Esophagus squamous epithelium (tissue), 4 donors: ENCODE results near the gene PTK7.

ENCODE experiments used
- CTCF ChIP-seq, 6 experiments: fragments of 450-650 bp in 4 of 6; fragments of 200-600 bp in 2 of 6; sonication (generic) in 2 of 6; IDR thresholded peaks; one replicate each; pipeline ENCODE4 v1.5.1; 2016 to 2019; ENCODE audit warnings: antibody characterized with exemption in 6 of 6, mild to moderate bottlenecking in 4 of 6, moderate library complexity in 4 of 6
- POLR2A ChIP-seq, 4 donors: fragments of 450-650 bp; IDR thresholded peaks; one replicate each; pipeline ENCODE4 v1.6.1; 2017; ENCODE audit warnings: antibody characterized with exemption in 4 of 4, mild to moderate bottlenecking in 4 of 4, moderate library complexity in 3 of 4

DNA sequence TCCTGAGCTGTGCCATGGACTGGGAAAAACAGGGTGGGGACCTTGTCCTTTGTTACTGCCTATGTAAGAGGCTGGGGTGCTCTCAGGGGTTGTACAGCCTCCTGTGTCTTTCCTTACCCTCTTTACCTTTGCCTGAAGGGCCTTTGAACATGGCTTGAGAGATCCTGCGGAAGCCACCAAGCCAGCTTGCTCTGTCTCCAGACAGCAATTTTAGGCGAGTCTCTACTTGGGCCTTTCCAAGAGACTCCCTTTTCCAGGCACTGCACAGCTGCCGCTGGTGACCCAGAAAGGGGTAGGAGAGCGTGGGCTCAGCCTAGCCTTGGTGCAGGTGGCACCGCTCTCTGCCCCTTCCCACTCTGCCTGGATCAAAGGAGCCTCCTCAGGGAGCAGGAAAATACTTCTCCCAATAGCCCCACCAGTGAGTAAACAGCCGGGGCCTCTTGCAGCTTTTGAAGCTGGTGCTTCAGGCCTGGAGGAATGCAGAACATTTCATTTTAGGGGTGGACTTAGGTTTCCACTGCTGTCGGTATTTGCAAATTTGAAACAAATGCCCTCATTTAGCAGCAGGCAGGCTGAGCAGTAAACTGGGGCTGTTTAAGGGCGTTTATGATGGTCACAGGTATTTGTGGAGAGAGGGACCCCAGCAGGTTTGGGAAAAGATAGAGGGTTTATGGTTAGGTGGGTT is 13.9 kb downstream of the PTK7 start:
- no peak for TF ChIP-seq CTCF (IDR thresholded peaks at IDR 0.05)
- no peak for TF ChIP-seq POLR2A (IDR thresholded peaks at IDR 0.05)
